HG03066 (cell line): ENCODE results near the gene UPF2.
"Not testable (repeated sequence)": the region's sequence is repeated elsewhere in the genome, so short reads cannot be mapped to it uniquely, and the experiment has no call there.

Source experiments
- ATAC-seq: cut with Tn5 transposase; IDR thresholded peaks from one replicate; pipeline ENCODE4 v1.9.1; 2021; ENCODE audit warnings: low read depth; ENCODE audit not compliant: unreplicated experiment

UPF2 gene

DNA sequence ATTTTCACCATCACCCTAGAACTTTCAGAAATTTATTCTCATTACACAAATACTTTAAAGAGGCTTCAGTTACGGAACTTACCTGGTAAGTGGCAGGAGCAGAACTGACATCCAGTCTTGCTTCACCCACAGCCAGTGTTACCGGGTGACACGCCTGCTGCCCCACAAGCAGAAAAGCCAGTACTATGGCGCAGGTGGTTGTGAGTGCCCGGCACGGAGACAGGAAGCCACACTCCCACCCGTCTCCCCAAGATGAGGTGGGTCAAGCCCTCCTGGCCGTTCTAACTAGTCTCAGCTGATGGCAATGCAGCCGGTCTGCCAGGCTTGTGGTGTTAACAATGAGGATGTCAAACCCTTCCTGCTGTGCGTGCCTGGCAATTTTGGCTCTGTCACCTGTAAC lies 132.5 kb downstream of the UPF2 start:
- no peak for ATAC-seq

DNA sequence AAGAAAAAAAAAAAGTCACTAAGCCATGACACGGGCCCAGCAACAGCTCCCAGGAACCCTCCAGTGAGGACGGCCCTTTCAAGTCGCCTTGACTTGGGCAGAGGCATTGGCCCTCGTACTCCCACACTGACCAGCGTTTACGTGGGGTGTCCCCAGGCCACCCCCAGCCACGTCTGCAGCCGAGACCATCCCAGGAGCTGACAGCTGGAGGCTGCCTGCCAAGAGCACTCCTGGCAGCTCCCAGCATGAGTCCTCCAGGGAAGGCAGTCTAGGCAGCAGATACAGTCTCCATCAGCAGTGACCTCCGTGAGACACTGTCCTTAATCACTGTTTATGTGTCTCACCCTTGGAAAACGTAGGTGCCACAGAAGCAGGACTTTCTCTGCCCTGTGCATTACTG lies 133.0 kb downstream of the UPF2 start:
- no peak for ATAC-seq

- ATAC-seq, result no peak
Observed at GRCh38 chr10:11908991-11909390, 133.6 kb downstream of the UPF2 start.

- no peak for ATAC-seq
Observed at GRCh38 chr10:11908536-11908935, 134.1 kb downstream of the UPF2 start.

GRCh38 chr10:11907914-11908313 lies 134.7 kb downstream of the UPF2 start:
- ATAC-seq, result no peak

DNA sequence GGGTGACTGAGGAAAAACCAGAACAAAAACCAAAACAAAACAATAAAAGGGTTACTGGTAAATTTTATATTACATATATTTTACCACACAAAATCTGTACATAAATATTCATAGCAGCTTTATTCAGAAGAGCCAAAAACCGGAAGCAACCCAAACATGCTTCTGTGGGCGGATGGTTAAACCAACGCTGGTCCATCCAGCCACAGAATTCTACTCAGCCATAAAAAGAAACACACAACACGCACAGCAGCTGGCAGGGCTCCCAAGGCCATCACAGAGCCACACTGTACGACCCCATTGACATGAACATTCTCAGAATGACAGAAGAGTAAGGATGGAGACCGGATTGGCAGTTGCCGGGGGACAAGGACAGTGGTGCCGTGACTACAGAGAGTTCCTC lies 135.9 kb downstream of the UPF2 start:
- no peak for ATAC-seq

DNA sequence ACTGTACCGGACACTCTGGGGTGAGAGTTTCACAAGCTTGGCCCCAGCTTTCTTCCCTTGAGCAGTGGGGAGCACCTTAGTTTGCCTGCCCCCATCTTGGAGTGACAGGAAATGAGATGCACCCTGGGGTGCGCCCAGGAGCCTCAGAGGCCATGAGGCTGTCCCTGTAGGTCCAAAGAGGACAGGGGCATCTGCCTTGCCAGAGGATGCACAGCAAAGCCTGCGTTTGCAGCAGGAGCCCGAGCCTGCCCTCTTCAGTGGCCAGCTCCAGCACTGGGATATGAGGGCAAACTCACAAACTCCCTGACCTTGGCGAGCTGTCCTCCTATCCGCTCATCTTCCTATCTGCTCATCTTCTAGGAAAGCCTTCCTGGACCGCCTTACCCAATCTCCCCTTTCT lies 140.0 kb downstream of the UPF2 start:
- ATAC-seq, result no peak

DNA sequence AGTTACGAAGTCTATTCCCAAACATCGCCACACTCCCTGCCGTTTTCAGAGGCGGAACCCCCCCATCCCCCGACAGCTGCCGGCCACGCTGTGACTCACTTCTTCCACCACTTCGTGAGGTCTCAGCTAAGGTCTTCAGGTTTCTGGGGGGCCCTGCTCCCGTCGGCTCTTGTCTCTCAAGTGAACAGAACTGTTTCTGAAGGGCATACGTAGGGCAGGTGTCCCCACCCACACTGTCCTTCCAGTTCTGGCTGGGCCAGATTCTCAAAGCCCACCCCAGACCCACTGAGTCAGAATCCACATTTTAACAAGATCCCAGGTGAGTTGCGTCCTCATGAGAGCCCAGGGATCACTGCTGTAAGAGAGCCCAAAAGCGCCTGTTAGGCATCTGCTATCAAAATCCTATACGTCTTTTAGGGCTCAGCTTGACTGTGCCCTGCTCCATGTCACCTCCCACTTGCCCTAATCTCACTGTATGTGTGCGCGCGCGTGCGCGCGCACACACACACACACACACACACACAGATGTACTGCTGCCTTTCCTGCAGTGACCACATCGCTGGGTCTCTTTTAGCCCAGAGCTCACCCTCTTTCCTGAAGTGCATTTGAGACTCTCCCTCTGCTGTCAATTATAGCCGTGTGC lies 140.7 kb downstream of the UPF2 start:
- ATAC-seq, result no peak

DNA sequence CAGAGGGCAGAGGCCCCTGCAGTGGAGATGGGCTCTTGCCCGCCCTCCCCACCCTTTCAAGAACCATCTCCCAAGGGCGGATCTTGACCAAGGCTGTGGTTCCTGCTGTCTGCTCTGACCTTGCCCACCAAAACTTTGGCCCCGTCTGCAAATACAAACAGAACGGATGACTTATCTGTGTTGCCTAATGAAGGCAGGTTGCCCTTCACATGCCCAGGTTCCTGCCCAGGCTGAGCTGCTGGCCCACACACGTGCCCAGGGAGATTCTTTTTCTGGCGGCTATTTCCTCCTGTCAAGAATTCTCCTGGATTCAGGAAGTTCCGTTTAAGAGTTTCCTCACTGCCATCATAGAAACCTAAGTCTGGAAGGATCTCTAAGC lies 141.2 kb downstream of the UPF2 start:
- ATAC-seq, result no peak

DNA sequence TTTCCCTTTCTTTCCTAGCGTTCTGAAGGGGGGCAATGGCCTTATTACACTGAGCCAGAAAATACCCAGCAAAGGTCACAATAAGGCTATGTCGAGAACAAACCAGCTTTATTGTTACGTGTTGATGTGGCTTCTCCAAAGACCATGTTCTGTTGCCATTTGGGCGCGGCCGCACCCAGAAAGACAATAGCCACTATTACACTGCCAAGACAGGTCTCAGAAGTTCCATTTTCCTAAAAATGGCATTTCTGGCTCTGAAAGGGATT lies 141.6 kb downstream of the UPF2 start:
- no peak for ATAC-seq

DNA sequence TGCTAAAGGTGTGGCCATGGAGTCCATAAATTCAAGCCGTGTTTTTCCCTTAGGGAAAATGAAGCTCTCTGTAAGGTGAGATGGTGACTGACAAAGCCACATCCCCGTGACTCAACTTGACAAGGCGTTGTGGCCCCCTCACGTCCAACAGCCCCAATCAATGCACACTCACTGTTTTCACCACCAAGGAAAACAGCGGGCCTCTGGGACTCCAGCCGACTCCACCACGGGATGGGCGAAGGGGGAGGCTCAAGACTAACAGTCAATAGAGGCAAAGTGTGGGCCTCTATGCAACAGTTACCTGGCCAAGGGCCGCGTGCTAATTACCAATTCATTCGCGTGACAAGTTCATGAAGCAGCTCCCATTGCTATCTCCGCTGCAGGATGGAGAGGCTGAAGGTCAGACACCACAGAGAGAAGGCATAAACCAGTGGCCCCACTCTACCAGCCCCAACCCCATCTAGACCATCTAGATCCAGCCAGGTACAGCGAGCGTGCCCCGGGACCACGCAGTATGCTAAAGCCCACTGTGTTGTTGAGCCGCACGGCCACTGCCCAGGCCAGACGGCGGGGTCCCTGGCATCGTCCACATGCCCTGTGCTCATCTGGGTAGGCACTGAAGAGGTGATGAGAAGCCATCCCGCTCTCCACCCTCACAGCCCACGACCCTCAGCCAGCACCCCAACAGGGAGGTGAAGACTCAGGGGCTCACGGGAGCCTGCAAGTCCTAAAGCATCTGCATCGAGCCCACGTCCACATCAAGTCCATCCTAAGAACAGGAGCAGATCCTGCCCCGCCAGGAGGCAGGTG lies 143.3 kb downstream of the UPF2 start:
- ATAC-seq, result no peak

DNA sequence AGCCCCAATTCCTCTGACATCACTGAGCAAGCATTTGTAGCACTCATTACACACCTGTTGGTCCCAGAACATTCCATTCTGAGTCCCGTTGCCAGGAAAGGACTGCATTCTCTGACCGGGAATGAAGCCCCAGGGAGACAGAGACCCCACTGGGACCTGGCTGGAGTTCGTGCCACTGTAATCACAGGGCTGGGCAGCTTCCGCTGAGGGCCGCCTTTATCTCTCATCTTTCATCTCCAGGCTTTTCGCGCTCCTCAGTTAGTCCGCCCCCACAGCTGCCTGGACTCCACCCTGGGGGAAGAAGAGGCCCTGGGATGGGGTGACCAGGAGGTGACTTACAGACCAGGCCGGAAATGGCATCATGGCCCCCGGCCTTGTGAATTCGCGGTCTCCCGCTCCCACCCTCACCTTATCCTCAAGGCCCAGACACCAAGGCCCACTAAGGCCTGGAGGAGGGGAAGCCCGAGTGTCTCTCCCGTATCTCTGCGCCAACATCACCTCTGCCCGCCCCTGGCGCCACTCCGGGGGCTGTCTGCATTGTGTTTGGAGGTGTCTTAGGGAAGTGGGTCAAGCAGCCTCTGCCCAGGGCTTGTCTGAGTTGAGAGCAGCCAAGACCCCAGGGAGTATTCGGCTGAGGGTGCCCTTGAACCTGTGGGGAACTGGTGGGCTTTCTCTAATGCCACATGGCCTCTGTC lies 144.1 kb downstream of the UPF2 start:
- no peak for ATAC-seq

GRCh38 chr10:11898033-11898371 lies 144.6 kb downstream of the UPF2 start:
- no peak for ATAC-seq

GRCh38 chr10:11896549-11897200 lies 145.9 kb downstream of the UPF2 start:
- ATAC-seq, result no peak

GRCh38 chr10:11895598-11895997 lies 147.0 kb downstream of the UPF2 start:
- ATAC-seq, result no peak

DNA sequence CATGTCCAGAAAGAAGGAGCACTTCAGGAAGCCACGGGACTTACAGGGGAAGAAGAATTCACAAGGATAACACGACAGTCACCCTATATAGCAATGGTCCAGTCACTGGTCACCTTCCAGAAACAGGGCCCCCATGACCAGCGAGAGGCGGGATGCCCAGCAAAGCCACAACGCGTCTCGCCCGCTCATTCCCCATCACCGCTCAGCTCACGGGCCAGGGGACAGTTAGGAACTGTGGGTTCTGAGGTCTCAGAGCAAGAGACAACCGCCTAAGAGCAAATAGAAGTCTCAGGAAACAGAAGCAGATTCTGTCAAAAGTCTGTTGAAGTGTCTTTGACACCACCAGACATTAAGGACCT lies 147.5 kb downstream of the UPF2 start:
- ATAC-seq, result no peak

- ATAC-seq, result no peak
Observed at GRCh38 chr10:11894381-11895107, 148.1 kb downstream of the UPF2 start.

DNA sequence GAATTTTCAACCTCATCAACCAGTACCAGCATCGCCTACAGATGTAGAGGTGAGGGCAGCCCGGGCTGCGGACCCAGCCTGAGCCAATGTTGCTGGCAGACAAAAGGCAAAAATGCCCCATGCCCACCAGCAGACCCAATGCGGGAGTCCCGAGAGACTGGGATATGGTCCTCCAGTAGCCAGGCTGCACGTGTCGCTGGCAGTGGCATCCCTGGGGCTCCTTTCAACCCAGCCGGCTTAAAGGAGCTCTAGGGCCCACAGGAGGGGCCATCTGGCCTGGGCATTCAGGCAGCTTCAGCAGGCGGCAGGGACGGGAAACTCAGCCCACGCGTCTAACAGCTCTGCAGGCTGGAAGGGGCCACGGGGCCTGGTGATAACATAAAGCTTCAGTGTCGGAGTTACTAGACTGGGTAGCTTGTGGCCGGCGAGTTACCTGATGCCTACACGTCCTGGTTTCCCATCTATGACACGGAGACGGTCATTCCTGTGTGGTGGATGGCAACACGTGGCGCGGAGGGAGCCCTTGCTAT lies 148.8 kb downstream of the UPF2 start:
- ATAC-seq, result no peak

DNA sequence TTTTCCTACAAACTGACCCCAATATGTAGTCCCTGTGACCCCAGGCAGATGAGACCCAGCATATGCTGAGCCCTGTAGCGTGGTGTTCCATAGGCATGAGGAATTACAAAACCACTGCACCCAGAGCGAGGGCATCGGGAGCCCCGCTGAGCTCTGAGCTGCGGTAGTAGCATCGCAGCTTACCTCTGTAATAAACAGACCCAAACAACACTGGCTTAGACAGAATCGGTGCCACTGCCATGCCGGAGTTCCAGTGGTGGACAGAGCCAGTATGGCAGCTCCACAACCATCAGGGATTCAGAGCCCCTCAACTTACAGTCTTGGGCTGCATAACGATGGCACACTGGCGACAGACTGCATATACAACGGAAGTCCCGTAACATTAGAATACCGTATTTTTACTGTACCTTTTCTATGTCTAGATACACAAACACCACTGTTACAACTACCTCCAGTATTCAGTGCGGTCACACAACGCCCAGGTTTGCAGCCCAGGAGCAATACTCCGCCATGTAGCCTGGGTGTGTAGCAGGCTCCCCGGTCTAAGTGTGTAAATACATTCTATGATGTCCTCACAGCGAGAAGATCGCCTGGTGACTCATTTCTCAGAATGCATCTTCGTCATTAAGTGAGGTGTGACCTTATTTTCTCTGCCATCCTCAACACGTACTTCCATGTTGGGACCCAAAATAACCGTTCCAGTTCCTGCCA lies 150.7 kb downstream of the UPF2 start:
- ATAC-seq, result no peak

GRCh38 chr10:11889263-11889662 lies 153.3 kb downstream of the UPF2 start:
- not testable (repeated sequence) for ATAC-seq
